ENCODE results near the gene ADCY5. TPM values are rescaled to one million over a fixed set of nuclear protein-coding genes. Genes with fewer than 3 reads are reported as not detected.
A peak's percentile ranks its signal among the peaks of the same experiment; 100 is the strongest.

The ADCY5 gene
- total and polyA plus RNA-seq, 2 donors (not counting 1 experiment from before 2014, with no cell fraction given): not detected

DNA sequence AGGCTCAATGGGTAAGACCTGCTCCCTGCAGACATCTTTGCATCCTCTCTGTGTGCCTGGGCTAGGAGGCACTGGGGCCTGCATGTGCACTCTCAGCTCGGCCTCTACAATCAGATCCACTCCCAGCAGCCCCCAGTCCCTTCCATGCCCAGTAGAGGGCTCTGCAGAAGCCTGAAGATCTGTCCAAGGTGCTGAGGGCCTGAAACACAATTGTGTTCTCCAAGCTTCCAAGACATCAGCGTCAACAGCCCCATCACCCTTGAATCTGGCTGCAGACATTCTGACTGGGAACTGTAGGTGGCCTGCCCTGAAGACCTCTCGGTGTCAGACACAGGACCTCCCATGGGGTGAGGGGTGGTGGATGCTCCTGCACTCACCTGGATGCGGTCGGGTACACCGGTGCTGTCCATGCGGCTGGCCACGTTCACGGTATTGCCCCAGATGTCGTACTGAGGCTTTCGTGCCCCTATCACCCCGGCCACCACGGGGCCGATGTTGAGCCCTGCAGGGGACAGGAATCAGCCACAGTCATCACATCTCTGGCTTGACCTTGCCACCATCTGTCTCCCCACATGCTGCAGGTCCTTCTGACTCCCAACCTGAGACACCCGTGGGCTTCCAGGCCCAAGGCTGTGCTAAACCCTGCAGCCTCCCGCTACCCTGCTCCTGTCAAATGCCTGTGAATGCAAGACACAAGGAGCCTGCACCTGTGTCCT is 162.4 kb downstream of the ADCY5 start:
- peaks cover 0 to 10% (median 0%) of the 10 kb centered on the region in 3 donors for H3K9me3 ChIP-seq (ENCODE audit: control extremely low read depth in 1 of 3, control insufficient read depth in 2 of 3, insufficient read depth in 1 of 3, low read length in 2 of 3)
- H3K27ac ChIP-seq (ENCODE audit: low read length in 2 of 2): no peak overlapping the region
- ATAC-seq (ENCODE audit: low read depth): peak; percentile 43
- intact Hi-C loops (cut with micrococcal nuclease): no loop called here
- Mint-ChIP-seq H3K27me3 (peaks cover 4% of the 10 kb centered on the region), H3K4me1 (no peaks in the 10 kb centered on the region), H3K27ac (no peak overlapping the region), H3K4me3 (no peak overlapping the region), H3K9me3 (ENCODE audit: insufficient read depth) (no peaks in the 10 kb centered on the region)
- no peak overlapping the region for H3K9ac ChIP-seq (ENCODE audit: low read length)
- no peaks in the 10 kb centered on the region for H3K27me3 ChIP-seq (replicated peaks in 1 of 4; ENCODE audit: control extremely low read depth in 1 of 4, control insufficient read depth in 3 of 4, insufficient read depth in 4 of 4, low read length in 3 of 4)
- ChIA-PET CTCF (no interaction called here), POLR2A (no interaction called here)
- H2AFZ ChIP-seq (ENCODE audit: insufficient read depth, low read depth, low read length, poor library complexity, severe bottlenecking): no peak overlapping the region
- no peak overlapping the region for H3K4me3 ChIP-seq (ENCODE audit: control extremely low read depth in 1 of 5, extremely low read depth in 1 of 5, insufficient read depth in 1 of 5, low read depth in 2 of 5, low read length in 4 of 5)
- H3K79me2 ChIP-seq (ENCODE audit: control insufficient read depth, insufficient read depth, low read length): no peaks in the 10 kb centered on the region
- no peaks in the 10 kb centered on the region for H3K4me1 ChIP-seq (ENCODE audit: control insufficient read depth in 2 of 2, insufficient read depth in 2 of 2, low read length in 2 of 2)
- no peak overlapping the region for H3K4me2 ChIP-seq (replicated peaks; ENCODE audit: low read depth, low read length, poor library complexity, severe bottlenecking)
- WGBS (ENCODE audit: insufficient coverage): 84% methylated on average over 16 of the region's 16 CpGs
- TF ChIP-seq, protein P1, sequence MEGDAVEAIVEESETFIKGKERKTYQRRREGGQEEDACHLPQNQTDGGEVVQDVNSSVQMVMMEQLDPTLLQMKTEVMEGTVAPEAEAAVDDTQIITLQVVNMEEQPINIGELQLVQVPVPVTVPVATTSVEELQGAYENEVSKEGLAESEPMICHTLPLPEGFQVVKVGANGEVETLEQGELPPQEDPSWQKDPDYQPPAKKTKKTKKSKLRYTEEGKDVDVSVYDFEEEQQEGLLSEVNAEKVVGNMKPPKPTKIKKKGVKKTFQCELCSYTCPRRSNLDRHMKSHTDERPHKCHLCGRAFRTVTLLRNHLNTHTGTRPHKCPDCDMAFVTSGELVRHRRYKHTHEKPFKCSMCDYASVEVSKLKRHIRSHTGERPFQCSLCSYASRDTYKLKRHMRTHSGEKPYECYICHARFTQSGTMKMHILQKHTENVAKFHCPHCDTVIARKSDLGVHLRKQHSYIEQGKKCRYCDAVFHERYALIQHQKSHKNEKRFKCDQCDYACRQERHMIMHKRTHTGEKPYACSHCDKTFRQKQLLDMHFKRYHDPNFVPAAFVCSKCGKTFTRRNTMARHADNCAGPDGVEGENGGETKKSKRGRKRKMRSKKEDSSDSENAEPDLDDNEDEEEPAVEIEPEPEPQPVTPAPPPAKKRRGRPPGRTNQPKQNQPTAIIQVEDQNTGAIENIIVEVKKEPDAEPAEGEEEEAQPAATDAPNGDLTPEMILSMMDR (IDR thresholded peaks at IDR 0.05): peak; percentile 46
- TF ChIP-seq EZH2 (IDR thresholded peaks at IDR 0.05; ENCODE audit: borderline replicate concordance, insufficient read depth, low read depth, low read length, poor library complexity, severe bottlenecking): no peak
- peak; percentile 19 for DNase-seq
- no peaks in the 10 kb centered on the region for H3K36me3 ChIP-seq (replicated peaks in 1 of 2; ENCODE audit: control extremely low read depth in 1 of 2, control insufficient read depth in 1 of 2, extremely low read depth in 1 of 2, insufficient read depth in 2 of 2, low read length in 1 of 2)
- no peaks in the 10 kb centered on the region for H4K20me1 ChIP-seq (ENCODE audit: control insufficient read depth, insufficient read depth, low read length, poor library complexity, severe bottlenecking)

DNA sequence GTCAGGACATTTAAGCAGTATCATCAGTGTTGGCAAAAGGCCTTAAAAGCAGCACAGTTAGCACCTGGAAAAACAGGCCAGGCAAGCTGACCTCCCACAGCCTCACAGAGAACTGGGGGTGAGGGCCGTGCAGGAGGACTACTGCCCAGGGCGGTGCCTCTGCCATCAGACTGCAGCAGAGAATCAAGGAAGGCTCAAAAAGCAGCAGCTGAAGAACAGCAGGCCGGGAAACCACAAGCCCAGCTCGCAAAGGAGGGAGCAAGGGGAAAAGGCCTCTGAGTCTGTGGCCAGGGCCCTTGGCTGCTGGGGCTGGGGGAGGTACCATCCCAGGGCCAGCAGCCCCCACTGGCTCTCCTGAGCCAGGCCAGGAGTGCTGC is 163.0 kb downstream of the ADCY5 start:
- Histone ChIP-seq H3K36me3 (replicated peaks in 1 of 2; ENCODE audit: control extremely low read depth in 1 of 2, control insufficient read depth in 1 of 2, extremely low read depth in 1 of 2, insufficient read depth in 2 of 2, low read length in 1 of 2) (no peaks in the 10 kb centered on the region), H3K4me3 (ENCODE audit: control extremely low read depth in 1 of 5, extremely low read depth in 1 of 5, insufficient read depth in 1 of 5, low read depth in 2 of 5, low read length in 4 of 5) (no peak overlapping the region), H2AFZ (ENCODE audit: insufficient read depth, low read depth, low read length, poor library complexity, severe bottlenecking) (no peak overlapping the region), H3K4me2 (replicated peaks; ENCODE audit: low read depth, low read length, poor library complexity, severe bottlenecking) (no peak overlapping the region), H3K9me3 (ENCODE audit: control extremely low read depth in 1 of 3, control insufficient read depth in 2 of 3, insufficient read depth in 1 of 3, low read length in 2 of 3) (peaks cover 0 to 7% (median 0%) of the 10 kb centered on the region in 3 donors), H4K20me1 (ENCODE audit: control insufficient read depth, insufficient read depth, low read length, poor library complexity, severe bottlenecking) (no peaks in the 10 kb centered on the region), H3K27me3 (replicated peaks in 1 of 4; ENCODE audit: control extremely low read depth in 1 of 4, control insufficient read depth in 3 of 4, insufficient read depth in 4 of 4, low read length in 3 of 4) (no peaks in the 10 kb centered on the region), H3K79me2 (ENCODE audit: control insufficient read depth, insufficient read depth, low read length) (no peaks in the 10 kb centered on the region), H3K27ac (ENCODE audit: low read length in 2 of 2) (no peak overlapping the region), H3K9ac (ENCODE audit: low read length) (no peak overlapping the region), H3K4me1 (ENCODE audit: control insufficient read depth in 2 of 2, insufficient read depth in 2 of 2, low read length in 2 of 2) (no peaks in the 10 kb centered on the region)
- Mint-ChIP-seq H3K4me3 (no peak overlapping the region), H3K27ac (no peak overlapping the region), H3K27me3 (peaks cover 4% of the 10 kb centered on the region), H3K4me1 (no peaks in the 10 kb centered on the region), H3K9me3 (ENCODE audit: insufficient read depth) (no peaks in the 10 kb centered on the region)
- WGBS (ENCODE audit: insufficient coverage): 68% methylated on average over 4 of the region's 4 CpGs
- DNase-seq (no peak), ATAC-seq (ENCODE audit: low read depth) (no peak)
- intact Hi-C loops (cut with micrococcal nuclease): no loop called here
- no peak for TF ChIP-seq EZH2 (IDR thresholded peaks at IDR 0.05; ENCODE audit: borderline replicate concordance, insufficient read depth, low read depth, low read length, poor library complexity, severe bottlenecking)
- TF ChIP-seq, protein P1 (IDR thresholded peaks at IDR 0.05): no peak
- ChIA-PET POLR2A (no interaction called here), CTCF (no interaction called here)
